DND-41 (cell line): ENCODE data around the gene MAP6.

Source experiments
- CTCF ChIP-seq: IDR thresholded peaks from 2 replicates; pipeline ENCODE4 v1.5.1; 2012; ENCODE audit warnings: borderline replicate concordance, low read length, moderate library complexity, mild to moderate bottlenecking; ENCODE audit not compliant: poor library complexity, severe bottlenecking; ENCODE audit errors: extremely low read depth
- EZH2 ChIP-seq: IDR thresholded peaks from 3 replicates; pipeline ENCODE4 v1.6.1; 2012; ENCODE audit warnings: borderline replicate concordance, low read depth, mild to moderate bottlenecking, moderate library complexity, low read length, inconsistent platforms; ENCODE audit not compliant: severe bottlenecking

- TF ChIP-seq CTCF, result no peak
- TF ChIP-seq EZH2, result no peak
Measured at GRCh38 chr11:75639762-75640181, 29.1 kb downstream of the MAP6 start.
